IPS DF 4.7 (cell line): ENCODE results near the gene RASAL1.

Experiments
- DNase-seq: peaks from one replicate; pipeline ENCODE4 v3.0.0-alpha.2; 2013; ENCODE audit warnings: low spot score; ENCODE audit errors: extremely low read depth

The RASAL1 gene

DNA sequence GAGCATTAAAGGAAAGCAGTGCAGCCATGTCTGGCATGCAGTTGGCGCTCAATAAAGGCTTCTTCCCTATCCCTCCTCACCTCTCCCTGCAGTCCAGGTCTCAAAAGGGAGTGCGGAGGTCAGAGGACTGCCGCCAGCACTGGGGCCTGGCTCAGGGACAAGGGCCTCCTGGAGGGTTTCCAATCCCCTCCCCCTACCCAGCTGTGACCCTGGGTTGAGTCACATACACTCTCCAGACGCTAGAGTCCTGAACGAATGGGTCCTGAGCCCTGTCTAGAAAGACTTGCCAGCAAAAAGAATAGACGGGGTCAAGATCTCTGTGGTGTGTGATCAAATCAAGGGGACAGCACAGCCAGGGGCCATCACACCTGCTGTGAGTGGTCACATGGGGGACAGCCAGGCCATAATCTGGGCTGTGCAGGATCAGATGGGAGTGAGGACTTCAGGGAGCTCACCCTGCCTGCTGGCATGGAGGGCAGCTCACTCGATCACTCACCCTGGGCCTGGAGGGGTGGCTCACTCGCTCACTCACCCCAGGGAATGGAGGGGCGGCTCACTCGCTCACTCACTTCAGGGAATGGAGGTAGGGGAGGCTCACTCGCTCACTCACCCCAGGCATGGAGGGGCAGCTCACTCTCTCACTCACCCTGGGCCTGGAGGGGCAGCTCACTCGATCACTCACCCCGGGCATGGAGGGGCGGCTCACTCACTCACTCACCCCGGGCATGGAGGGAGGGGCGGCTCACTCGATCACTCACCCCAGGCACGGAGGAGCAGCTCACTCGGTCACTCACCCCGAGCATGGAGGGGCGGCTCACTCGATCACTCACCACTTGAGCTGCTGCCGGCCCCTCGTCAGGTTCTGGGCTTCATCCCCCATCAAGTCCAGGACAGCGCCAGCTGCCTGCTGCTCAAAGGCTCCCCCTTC, 26.8 kb upstream of the RASAL1 start:
- no peak for DNase-seq

DNA sequence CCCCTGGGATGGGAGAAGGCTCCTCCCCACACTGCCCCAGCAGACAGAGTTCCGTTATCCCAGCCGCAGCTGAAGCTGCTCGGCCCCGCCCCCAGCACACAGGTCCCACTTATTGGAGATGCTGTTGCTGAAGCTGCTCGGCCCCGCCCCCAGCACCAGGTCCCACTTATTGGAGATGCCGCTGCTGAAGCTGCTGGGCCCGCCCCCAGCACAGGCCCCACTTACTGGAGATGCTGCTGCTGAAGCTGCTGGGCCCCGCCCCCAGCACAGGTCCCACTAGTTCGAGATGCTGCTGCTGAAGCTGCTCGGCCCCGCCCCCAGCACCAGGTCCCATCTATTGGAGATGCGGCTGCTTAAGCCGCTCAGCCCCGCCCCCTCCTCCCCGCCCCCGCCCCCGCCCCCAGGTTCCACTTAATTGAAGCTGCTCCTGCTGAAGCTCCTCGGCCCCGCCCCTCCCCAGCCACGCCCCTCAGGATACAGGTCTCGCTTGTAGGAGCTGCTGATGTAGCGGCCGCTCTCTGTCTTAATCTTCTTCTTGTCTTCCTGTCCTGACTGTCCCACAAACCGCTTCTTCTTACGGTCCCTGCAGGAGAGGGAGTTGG, 26.0 kb upstream of the RASAL1 start:
- DNase-seq: peak; percentile 82

DNA sequence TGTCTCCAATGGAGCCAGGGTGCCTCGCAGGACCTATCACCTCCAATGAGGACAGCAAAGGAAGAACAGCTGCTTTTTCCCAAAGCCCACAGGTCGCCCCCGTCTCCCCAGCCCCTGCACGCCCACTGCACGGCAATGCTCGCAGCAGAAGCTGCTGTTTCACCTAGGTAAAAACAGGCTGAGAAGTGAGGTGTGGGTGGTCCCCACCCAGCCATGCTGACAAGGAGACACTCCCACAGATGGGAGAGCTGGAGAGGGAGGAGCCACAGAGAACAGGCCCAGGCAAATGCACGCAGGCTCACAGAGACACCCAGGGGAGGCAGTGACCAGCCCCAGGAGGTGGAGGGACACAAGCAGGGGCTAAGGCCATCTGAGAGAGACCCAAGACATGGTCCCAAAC, 24.4 kb upstream of the RASAL1 start:
- no peak for DNase-seq

DNA sequence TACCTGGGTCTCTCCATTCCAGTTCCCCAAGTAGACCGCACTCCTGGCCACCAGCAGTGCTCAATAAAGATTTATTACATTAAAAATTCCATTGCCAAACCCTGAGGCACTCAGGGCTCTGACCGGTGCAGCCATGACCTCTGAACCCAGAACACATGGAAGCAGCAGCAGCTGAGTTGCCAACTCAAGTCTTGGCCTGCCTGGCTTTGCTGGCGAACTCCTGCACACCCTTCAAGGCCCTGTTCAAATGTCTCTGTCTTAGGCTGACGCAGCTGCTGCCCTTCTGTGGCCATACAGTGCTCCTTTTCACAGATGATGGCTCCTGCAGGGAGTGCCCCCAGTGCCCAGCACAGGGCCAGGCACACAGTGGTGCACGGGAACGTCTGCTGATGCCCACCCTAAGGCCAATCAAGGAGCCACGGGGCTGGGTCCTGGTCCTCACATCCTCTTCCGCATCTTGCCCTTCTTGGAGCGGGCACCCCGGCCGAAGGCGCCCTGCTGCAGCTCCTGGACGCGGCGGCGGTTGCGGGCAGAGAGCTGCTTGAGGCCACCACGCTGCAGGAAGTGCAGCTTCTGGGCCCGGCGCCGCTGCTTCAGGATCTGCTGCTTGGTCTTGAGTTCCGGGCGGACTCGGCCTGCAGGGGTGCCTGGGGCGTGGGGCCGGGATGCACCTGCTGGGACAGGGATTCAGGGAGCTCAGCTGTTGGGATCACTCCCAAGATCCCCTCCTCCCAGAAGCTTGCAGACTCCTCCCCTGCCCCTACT, 23.1 kb upstream of the RASAL1 start:
- DNase-seq: no peak

DNA sequence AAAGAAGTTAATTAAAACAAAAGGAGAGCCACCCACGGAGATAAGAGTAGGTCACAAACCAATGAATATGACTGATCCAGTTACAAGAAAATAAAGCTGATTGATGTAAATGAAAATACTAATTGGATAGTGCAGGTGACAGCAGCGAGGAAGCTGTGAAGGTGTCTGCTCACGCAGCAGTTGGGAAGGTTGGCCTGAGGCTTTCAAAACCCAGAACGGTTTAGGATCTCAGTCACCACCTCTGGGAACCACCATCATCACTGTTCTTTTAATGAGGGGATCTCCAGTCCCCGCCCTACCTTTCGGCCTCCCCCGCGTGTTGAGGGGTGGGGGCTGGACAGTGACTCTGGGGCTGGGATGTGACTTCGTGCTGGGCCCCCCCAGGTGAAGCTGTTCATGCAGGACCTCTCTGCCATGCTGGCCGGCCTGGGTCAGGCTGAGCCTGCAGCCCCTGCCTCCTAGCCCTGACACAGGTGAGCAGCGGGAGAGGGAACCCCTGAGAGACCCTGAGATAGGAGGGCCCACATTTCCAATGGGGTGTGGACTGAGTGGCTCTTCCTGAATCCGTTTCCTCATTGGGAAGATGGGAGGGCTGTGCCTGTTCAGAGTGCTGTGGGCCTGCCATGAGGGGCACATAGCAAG, 21.8 kb upstream of the RASAL1 start:
- DNase-seq: no peak

DNA sequence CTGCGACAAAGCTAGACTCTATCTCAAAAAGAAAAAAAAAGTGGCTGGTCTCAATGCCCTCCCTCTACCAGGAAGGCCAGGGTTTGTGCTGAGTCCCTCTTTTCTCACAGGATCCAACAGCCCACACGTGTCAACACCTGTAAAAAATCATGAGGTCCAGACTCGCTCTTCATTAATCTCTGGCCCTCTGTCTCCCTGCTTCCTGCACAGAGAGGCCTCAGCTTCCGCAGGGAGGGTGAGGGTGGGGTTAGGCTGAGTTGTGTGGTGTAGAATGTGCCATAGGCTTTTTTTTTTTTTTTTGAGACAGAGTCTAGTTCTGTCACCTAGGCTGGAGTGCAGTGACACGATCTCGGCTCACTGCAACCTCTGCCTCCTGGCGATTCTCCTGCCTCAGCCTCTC, 20.1 kb upstream of the RASAL1 start:
- DNase-seq: no peak

DNA sequence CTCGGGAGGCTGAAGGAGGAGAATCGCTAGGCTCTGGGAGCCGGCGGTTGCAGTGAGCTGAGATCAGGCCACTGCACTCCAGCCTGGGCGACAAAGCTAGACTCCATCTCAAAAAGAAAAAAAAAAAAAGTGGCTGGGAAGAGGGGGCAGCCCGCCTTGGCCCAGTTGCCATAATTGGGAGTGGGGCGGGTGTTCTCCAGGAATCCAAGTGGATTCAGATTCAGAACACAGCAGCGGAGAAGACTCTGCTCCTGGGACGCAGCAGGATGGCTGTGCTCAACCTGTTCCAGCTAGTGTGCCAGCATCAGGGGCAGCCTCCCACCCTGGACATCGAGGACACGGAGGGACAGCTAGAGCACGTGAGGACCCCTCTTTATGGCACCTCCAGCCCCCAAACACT, 19.5 kb upstream of the RASAL1 start:
- no peak for DNase-seq

DNA sequence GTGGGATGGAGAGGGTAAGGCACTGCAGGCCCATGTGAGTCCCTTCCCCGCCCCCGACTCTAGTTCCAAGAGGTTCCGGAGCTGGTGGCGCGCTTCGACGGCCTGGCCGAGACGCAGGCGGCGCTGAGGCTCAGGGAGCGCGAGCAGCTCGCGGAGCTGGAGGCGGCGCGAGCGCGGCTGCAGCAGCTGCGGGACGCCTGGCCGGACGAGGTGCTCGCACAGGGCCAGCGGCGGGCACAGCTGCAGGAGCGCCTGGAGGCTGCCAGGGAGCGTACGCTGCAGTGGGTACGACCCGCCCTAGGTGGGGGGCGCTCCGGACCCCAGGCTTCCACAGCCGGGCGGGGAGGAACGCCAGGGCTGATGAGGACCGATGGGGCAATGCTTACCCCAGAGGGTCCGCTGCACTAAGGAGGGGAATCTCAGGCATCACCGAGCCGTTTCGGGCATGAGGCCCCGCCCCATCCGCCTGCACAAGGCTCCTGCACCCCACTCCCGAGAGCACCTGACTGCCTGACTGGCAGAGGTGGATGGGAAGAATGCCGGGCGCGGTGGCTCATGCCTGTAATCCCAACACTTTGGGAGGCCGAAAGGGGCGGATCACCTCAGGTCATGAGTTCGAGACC, 18.9 kb upstream of the RASAL1 start:
- no peak for DNase-seq

DNA sequence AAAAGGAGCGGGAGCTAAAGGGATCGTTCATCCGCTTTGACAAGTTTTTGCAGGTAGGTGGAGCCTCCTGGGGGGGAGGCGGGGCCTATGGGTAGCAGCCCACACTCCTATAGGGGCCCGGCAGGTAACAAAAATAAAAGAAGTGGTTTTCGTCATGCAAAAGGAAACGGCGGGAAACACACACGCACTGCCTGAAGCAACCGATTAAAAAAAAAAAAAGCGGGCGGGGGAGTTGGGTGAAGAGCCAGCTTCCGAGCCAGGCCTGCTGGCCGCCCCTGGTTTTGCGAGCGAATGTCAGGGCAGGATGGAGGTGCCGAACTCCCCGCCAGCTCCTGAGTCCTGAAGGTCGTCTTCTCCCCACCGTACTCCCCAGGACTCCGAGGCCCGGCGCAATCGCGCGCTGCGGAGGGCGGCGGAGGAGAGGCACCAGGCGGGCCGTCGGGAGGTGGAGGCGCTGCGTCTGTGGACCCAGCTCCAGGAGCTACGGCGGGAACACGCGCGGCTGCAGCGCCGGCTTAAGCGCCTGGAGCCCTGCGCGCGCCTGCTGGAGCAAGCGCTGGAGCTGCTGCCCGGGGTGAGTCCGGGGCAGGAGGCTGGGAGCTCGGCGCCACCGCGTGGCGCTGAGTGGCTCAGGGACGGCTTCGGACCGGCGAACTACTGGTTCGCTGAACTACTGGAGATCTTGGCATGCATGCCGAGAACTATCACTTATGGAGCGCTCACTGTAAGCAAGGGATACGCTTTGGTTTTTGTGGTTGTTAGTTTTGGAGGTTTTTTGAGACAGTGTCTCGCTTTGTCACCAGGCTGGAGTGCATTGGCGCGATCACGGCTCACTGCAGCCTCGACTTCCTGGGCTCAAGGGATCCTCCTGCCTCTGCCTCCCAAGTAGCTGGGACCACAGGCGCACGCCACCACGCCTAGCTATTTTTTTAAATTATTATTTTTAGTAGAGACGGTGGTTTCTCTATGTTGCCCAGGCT, 17.6 kb upstream of the RASAL1 start:
- DNase-seq: no peak

DNA sequence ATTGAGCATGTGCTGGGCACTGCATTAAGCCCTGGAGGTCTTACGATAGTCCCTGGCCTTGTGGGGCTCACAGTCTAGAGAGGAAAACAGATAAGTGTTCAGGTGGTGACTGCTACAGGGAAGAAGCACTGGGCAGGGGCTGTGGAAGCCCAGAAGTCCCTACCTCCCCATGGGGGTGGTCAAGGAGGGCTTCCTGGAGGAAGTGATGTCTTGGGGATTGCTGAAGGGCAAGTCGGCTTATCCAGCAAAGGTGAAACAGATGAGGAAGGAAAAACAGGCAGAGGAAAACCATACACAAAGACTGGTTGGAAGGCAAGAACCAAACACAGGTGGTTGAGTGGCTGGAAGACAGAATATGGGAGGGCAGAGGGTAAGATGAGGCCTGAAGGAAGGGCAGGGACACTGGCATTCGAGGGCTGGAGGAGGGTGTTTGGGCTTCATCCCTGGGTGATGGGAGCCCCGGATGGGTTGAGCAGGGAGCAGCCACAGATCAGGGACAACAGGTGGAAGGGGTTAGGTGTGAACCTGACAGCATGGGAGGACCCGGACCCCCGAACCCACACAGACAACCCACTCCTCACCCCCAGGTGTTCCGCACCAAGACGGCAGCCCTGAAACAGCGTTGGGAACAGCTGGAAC, 16.8 kb upstream of the RASAL1 start:
- no peak for DNase-seq

DNA sequence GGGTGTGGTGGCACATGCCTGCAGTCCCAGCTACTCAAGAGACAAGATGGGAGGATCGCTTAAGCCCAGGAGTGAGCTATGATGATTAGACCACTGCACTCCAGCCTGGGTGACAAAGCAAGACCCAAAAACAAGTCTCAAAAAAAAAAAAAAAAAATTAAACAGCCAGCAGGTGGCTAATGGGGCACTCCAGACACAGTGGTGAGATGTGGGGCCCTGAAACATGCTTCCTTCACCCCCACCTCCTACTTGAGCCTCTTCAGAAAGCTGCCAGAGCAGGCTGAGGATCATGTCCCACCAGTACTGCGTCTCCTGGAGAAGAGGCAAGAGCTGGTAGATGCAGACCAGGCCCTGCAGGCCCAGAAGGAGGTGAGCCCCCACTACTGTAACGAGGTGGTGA, 16.1 kb upstream of the RASAL1 start:
- DNase-seq: no peak

DNA sequence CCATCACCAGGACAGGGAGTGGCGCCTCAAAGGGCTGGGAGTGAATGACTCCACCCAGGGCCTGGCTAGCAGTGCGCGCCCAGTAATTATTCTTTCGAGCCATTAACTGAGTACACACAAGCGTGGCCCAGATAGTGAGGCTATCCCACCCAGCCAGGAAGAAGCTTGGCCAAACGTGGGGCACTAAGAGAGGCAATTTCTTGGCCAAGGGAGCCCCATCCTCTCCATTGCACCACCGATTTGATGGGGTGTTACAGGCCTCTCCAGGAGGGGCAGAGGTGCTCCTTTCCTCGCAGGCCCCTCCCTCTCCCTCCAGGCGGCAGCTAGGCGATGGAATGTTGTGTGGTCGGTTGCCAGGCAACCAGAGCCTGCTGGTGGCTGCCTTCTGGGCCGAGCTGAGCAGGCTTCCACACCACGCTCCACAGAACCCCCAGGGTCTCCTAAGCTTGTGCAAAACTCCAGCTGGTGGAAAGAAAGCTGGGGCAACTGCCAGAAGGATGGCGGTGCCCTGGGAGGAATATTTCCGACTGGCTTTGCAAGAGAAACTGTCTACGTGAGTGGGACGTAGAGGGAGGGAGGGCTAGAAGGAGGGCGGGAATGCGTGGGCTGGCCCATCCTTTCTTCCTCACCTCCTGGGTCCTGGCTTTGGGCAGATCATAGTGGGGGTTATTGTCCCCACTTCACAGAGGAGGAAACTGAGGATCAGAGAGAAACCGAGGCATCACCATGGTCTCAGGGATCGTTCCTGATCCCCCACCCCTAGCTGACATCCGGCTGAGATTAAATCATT, 14.0 kb upstream of the RASAL1 start, which contains the start of gene CFAP73:
Gene CFAP73 (plus strand): TSS at position 364 of the 790 bp plus-strand sequence. CDS start 134 bp downstream, at position 498.
- peak; percentile 87 for DNase-seq

DNA sequence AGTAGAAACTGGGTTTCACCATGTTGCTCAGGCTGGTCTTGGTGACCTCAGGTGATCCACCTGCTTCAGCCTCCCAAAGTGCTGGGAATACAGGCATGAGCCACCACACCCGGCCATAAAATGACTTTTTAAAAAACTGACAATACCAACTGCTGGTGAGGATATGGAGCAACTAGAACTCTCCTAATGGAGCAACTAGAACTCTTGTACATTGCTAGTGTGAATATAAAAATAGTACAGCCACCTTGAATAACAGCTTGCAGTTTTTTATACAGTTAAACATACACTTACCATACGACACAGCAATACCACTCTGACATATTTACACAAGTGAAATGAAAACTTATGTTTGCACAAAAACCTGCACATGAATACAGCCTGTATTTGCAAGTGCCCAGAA, 11.4 kb upstream of the RASAL1 start:
- DNase-seq: no peak

DNA sequence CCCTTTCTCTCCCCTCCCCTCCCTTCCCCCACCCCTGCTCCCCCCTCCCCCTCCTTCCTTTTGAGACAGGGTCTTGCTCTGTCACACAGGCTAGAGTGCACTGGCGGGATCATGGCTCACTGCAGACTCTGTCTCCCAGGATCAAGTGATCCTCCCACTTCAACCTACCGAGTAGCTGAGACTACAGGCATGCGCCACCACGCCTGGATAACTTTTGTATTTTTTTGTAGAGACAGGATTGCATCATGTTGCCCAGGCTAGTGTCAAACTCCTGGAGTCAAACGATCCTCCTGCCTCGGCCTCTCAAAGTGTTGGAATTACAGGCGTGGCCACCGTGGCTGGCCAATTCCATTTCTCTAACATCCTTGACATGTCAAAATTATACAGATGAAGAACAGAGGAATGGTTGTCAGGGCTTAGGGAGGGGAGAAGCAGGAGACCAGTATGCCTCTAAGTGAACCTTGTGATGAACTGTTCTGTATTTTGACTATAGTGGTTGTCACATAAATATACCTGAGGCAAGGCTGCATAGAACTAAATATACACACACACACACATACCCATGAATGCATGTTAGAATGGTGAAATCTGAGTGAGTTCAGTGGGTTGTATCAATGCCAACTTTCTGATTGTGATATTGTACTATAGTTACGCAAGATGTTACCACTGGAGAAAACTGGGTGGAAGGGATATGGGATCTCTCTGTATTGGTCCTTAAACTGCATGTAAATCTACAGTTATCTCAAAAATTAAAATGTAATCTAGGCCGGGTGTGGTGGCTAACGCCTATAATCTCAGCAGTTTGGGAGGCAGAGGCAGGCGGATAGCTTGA, 10.4 kb upstream of the RASAL1 start:
- DNase-seq: no peak

DNA sequence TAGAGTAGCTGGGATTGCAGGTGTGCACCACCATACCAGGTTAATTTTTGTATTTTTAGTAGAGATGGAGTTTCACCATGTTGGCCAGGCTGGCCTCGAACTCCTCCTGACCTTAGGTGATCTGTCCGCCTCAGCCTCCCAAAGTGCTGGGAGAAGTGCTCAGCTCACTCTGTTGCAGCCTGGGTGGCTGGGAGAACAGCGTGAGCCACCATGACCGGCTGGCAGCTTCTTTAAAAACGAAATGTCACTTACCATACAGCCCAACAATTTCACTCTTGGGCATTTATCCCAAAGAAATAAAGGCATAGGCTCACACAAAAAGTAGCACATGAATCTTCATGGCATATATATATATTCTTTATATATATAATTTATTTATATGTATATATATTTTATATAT, 9.2 kb upstream of the RASAL1 start:
- DNase-seq: no peak

DNA sequence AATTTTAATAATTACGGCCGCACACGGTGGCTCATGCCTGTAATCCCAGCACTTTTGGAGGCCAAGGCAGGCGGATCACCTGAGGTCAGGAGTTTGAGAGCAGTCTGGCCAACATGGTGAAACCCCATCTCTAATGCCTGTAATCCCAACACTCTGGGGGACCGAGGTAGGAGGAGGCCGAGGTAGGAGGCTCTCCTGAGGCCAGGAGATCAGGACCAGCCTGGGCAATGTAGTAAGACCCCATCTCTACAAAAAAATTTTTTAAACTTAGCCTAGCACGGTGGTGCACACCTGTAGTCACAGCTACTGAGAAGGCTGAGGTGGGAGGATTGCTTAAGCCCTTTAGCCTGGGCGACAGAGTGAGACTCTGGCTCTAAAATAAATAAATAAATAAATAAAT, 8.4 kb upstream of the RASAL1 start:
- DNase-seq: no peak

DNA sequence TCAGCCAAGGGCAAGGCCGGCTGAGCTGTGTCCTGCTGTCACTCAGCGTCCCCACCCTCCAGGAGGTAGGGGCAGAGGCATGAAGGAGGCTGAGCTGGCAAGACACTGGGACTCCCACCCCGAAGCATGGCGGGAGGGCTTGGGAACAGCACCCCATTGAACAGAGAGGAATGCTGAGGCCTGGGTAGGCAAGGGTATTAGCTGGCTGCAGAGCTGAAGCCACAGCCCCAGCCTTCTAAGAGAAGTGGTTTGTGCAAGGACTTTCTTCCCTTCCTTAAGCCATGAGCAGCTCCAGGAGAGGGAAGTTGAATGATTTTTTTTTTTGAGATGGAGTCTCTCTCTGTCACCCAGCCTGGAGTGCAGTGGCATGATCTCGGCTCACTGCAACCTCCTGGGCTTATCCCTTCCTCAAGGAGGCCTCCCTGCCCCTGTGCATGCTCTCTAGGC, 7.3 kb upstream of the RASAL1 start:
- no peak for DNase-seq
